Panc1 (cell line): ENCODE measurements around the gene MAP3K7. TPM values are rescaled to one million over a fixed set of nuclear protein-coding genes. Genes with fewer than 3 reads are reported as not detected.

Experiments
- ATAC-seq: fragments of 200-7000 bp; cut with Tn5 transposase; 2 replicates; pipeline ENCODE4 v1.9.1; 2020; ENCODE audit warnings: mild to moderate bottlenecking, moderate library complexity
- BruUV-seq: library from RNA; stranded (reverse); fragments of 400-500 nt; replicated peaks from 2 replicates; lab custom pipeline; 2021; lab: Mats Ljungman, UMichigan
- CTCF ChIA-PET: fragments of 300-600 bp; sonication (Branson Sonifier 250); formaldehyde crosslinking; loops from one replicate; lab custom pipeline; 2022; ENCODE audit warnings: antibody characterized with exemption; lab: Charles Lee
- POLR2A ChIA-PET: fragments of 300-600 bp; sonication (Branson Sonifier 250); formaldehyde crosslinking; loops from one replicate; lab custom pipeline; 2022; ENCODE audit warnings: antibody characterized with exemption; lab: Charles Lee
- DNase-seq: peaks from one replicate; pipeline ENCODE4 v3.0.0-alpha.2; 2010; ENCODE audit warnings: low read depth, low spot score
- H3K27ac ChIP-seq: 2 replicates; pipeline ENCODE4 v1.5.1; 2011; ENCODE audit warnings: mild to moderate bottlenecking, low read length, inconsistent platforms
- H3K27me3 ChIP-seq: fragments of 200-500 bp; sonication (Bioruptor generic); 2 replicates; pipeline ENCODE4 v1.6.0; 2014; ENCODE audit warnings: low read length, inconsistent platforms; ENCODE audit not compliant: control insufficient read depth, insufficient read depth
- H3K36me3 ChIP-seq: fragments of 200-500 bp; sonication (Bioruptor generic); 2 replicates; pipeline ENCODE4 v1.5.1; 2014; ENCODE audit warnings: inconsistent platforms, mild to moderate bottlenecking, low read length, moderate library complexity; ENCODE audit not compliant: control insufficient read depth, insufficient read depth
- H3K4me1 ChIP-seq: 2 replicates; pipeline ENCODE4 v1.5.1; 2011; ENCODE audit warnings: inconsistent platforms, mild to moderate bottlenecking, low read length, moderate library complexity; ENCODE audit not compliant: control insufficient read depth, insufficient read depth
- H3K4me3 ChIP-seq, 2 experiments: 2 replicates each; pipeline ENCODE4 v1.5.1; 2011 to 2012; ENCODE audit warnings: low read depth in 2 of 2, low read length in 2 of 2, mild to moderate bottlenecking in 2 of 2, inconsistent platforms in 1 of 2, moderate library complexity in 1 of 2
- H3K9me3 ChIP-seq: fragments of 200-500 bp; sonication (Bioruptor generic); 2 replicates; pipeline ENCODE4 v1.5.1; 2014; ENCODE audit warnings: low read depth, mild to moderate bottlenecking, inconsistent platforms, low read length, moderate library complexity; ENCODE audit not compliant: control insufficient read depth, insufficient read depth
- POLR2AphosphoS5 ChIP-seq: IDR thresholded peaks from 2 replicates; pipeline ENCODE4 v1.6.1; 2012; ENCODE audit warnings: mild to moderate bottlenecking, low read depth, low read length, moderate library complexity
- SIN3A ChIP-seq: IDR thresholded peaks from 2 replicates; pipeline ENCODE4 v1.6.1; 2012; ENCODE audit warnings: low read depth, mild to moderate bottlenecking, low read length, moderate library complexity, borderline replicate concordance; ENCODE audit not compliant: insufficient read depth
- TCF7L2 ChIP-seq: IDR thresholded peaks from 2 replicates; pipeline ENCODE4 v1.6.1; 2011; ENCODE audit warnings: mild to moderate bottlenecking, low read depth, low read length, inconsistent platforms
- in situ Hi-C: cut with HindIII; loops from 2 replicates; pipeline ENCODE4 v1.10.0; 2016; ENCODE audit warnings: low sequenced_read_pairs, low pct_unique_long_range_greater_than_20kb
- intact Hi-C: fragments of 100-400 bp; cut with micrococcal nuclease; formaldehyde crosslinking; loops from one replicate; pipeline ENCODE4 v1.10.0; 2022; ENCODE audit not compliant: unreplicated experiment
- total RNA-seq: library from RNA; stranded (reverse); gene quantifications from one replicate; pipeline ENCODE4 v1.2.1, GENCODE V29; 2021; ENCODE audit not compliant: unreplicated experiment
- TF ChIP-seq, protein P1 (sequence below), 2 experiments: IDR thresholded peaks; 2 replicates each; pipeline ENCODE4 v1.6.1; 2011 to 2012; ENCODE audit warnings: low read depth in 2 of 2, control low read depth in 1 of 2, low read length in 1 of 2, mild to moderate bottlenecking in 1 of 2, moderate library complexity in 1 of 2; ENCODE audit not compliant: insufficient read depth in 1 of 2
- TF ChIP-seq, protein P2 (sequence below): fragments of 450-650 bp; IDR thresholded peaks from 2 replicates; pipeline ENCODE4 v1.5.1; 2017; ENCODE audit warnings: mild to moderate bottlenecking

The MAP3K7 gene
- total RNA-seq, 1 experiment from 2014 or later: 33.1 TPM

DNA sequence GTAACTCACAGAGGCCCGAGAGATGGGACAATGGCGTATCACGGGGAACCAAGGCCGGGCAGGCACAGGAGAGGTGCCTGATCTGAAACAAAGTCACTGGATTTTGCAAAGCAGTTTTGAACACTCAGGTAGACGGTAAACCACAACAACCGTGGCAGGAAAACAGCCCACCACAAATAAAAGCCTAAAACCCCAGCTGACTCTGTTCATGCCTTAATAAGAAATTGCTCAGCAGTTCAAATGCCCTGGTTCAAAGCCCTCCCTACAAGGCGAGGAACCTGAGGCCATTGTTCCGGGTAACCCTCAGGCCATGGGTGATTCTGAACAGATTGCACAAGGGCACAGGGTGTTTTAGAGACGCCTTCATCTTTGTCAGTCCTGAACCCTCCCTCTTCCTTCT is 114.2 kb downstream of the MAP3K7 start:
- POLR2A ChIA-PET: no interaction called here
- no TSS peak for BruUV-seq
- intact Hi-C loops (no loop called here), in situ Hi-C loops (no loop called here)
- Histone ChIP-seq H3K27ac (no peak overlapping the region), H3K9me3 (no peaks in the 10 kb centered on the region), H3K27me3 (no peaks in the 10 kb centered on the region), H3K4me3 (no peak overlapping the region), H3K36me3 (no peaks in the 10 kb centered on the region), H3K4me1 (no peaks in the 10 kb centered on the region)
- DNase-seq: no peak
- no peak for ATAC-seq
- CTCF ChIA-PET: no interaction called here
- TF ChIP-seq, protein P1, sequence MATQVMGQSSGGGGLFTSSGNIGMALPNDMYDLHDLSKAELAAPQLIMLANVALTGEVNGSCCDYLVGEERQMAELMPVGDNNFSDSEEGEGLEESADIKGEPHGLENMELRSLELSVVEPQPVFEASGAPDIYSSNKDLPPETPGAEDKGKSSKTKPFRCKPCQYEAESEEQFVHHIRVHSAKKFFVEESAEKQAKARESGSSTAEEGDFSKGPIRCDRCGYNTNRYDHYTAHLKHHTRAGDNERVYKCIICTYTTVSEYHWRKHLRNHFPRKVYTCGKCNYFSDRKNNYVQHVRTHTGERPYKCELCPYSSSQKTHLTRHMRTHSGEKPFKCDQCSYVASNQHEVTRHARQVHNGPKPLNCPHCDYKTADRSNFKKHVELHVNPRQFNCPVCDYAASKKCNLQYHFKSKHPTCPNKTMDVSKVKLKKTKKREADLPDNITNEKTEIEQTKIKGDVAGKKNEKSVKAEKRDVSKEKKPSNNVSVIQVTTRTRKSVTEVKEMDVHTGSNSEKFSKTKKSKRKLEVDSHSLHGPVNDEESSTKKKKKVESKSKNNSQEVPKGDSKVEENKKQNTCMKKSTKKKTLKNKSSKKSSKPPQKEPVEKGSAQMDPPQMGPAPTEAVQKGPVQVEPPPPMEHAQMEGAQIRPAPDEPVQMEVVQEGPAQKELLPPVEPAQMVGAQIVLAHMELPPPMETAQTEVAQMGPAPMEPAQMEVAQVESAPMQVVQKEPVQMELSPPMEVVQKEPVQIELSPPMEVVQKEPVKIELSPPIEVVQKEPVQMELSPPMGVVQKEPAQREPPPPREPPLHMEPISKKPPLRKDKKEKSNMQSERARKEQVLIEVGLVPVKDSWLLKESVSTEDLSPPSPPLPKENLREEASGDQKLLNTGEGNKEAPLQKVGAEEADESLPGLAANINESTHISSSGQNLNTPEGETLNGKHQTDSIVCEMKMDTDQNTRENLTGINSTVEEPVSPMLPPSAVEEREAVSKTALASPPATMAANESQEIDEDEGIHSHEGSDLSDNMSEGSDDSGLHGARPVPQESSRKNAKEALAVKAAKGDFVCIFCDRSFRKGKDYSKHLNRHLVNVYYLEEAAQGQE (IDR thresholded peaks at IDR 0.05; ENCODE audit: insufficient read depth in 1 of 2, low read depth in 2 of 2, low read length in 1 of 2): no peak
- no peak for TF ChIP-seq POLR2AphosphoS5
- TF ChIP-seq TCF7L2: no peak
- TF ChIP-seq, protein P2, sequence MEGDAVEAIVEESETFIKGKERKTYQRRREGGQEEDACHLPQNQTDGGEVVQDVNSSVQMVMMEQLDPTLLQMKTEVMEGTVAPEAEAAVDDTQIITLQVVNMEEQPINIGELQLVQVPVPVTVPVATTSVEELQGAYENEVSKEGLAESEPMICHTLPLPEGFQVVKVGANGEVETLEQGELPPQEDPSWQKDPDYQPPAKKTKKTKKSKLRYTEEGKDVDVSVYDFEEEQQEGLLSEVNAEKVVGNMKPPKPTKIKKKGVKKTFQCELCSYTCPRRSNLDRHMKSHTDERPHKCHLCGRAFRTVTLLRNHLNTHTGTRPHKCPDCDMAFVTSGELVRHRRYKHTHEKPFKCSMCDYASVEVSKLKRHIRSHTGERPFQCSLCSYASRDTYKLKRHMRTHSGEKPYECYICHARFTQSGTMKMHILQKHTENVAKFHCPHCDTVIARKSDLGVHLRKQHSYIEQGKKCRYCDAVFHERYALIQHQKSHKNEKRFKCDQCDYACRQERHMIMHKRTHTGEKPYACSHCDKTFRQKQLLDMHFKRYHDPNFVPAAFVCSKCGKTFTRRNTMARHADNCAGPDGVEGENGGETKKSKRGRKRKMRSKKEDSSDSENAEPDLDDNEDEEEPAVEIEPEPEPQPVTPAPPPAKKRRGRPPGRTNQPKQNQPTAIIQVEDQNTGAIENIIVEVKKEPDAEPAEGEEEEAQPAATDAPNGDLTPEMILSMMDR: no peak
- no peak for TF ChIP-seq SIN3A

DNA sequence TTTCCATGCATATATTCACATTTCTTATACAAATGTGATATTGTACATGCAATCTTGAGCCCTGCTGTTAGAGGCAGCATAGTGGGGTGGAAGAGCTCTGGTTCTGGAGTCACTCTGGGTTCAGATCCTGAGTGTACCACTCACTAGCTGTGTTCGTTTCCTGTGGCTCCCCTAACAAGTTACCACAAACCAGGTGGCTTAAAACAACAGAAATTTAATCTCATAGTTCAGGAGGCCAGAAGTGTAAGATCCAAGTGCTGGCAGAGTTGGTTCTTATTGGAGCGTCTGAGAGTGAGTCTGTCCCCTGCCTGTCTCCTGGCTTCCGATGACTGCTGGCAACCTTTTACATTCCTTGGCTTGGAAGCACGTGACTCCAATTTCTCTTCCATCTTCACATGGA is 115.6 kb downstream of the MAP3K7 start:
- in situ Hi-C loops: no loop called here
- no peak for ATAC-seq
- intact Hi-C loops: no loop called here
- CTCF ChIA-PET: no interaction called here
- no peaks in the 10 kb centered on the region for H3K36me3 ChIP-seq
- no TSS peak for BruUV-seq
- TF ChIP-seq, protein P1 (IDR thresholded peaks at IDR 0.05; ENCODE audit: insufficient read depth in 1 of 2, low read depth in 2 of 2, low read length in 1 of 2): no peak
- TF ChIP-seq SIN3A: no peak
- TF ChIP-seq, protein P2: no peak
- no peak for TF ChIP-seq POLR2AphosphoS5
- TF ChIP-seq TCF7L2: no peak
- POLR2A ChIA-PET: interaction anchor here (0.5 kb wide), 1 partner anchor 474 kb away, joined by 4 read pairs; no protein-coding TSS in a partner anchor
- DNase-seq: no peak
- H3K27ac ChIP-seq: no peak overlapping the region
- no peaks in the 10 kb centered on the region for H3K4me1 ChIP-seq
- H3K4me3 ChIP-seq: no peak overlapping the region
- no peaks in the 10 kb centered on the region for H3K9me3 ChIP-seq
- no peaks in the 10 kb centered on the region for H3K27me3 ChIP-seq
